Activated T-cell treated with anti-CD3 and anti-CD28 coated beads, Interleukin-2, amount 50 U/mL, for 4 hours (primary cell): ENCODE data around the gene DPYSL4. TPM values are rescaled to one million over a fixed set of nuclear protein-coding genes. Genes with fewer than 3 reads are reported as not detected.
A peak's percentile ranks its signal among the peaks of the same experiment; 100 is the strongest.

Experiments used
- ATAC-seq, 2 donors: fragments of 200-7000 bp; cut with Tn5 transposase; one replicate each; pipeline ENCODE4 v1.10.0; 2021
- DNase-seq: peaks from one replicate; pipeline ENCODE4 v3.0.0-alpha.2; 2020
- H3K27me3 Mint-ChIP-seq: one replicate; pipeline ENCODE4 v1.8.0; 2021; ENCODE audit warnings: low read depth, mixed read lengths
- H3K36me3 Mint-ChIP-seq: one replicate; pipeline ENCODE4 v1.8.0; 2022; ENCODE audit warnings: mixed read lengths; ENCODE audit not compliant: insufficient read depth
- H3K4me1 Mint-ChIP-seq: one replicate; pipeline ENCODE4 v1.8.0; 2021; ENCODE audit warnings: low read depth, mixed read lengths
- H3K4me3 Mint-ChIP-seq: one replicate; pipeline ENCODE4 v1.8.0; 2021; ENCODE audit warnings: mild to moderate bottlenecking, moderate library complexity, mixed read lengths
- H3K9me3 Mint-ChIP-seq: one replicate; pipeline ENCODE4 v1.8.0; 2021; ENCODE audit warnings: mixed read lengths
- total RNA-seq, 3 donors: library from RNA; stranded (reverse); gene quantifications; one replicate each; pipeline ENCODE4 v1.2.1, GENCODE V29; 2021

Gene DPYSL4
- total RNA-seq, 3 donors from 2014 or later: 1.6 to 6.3 (median 3.4) TPM

DNA sequence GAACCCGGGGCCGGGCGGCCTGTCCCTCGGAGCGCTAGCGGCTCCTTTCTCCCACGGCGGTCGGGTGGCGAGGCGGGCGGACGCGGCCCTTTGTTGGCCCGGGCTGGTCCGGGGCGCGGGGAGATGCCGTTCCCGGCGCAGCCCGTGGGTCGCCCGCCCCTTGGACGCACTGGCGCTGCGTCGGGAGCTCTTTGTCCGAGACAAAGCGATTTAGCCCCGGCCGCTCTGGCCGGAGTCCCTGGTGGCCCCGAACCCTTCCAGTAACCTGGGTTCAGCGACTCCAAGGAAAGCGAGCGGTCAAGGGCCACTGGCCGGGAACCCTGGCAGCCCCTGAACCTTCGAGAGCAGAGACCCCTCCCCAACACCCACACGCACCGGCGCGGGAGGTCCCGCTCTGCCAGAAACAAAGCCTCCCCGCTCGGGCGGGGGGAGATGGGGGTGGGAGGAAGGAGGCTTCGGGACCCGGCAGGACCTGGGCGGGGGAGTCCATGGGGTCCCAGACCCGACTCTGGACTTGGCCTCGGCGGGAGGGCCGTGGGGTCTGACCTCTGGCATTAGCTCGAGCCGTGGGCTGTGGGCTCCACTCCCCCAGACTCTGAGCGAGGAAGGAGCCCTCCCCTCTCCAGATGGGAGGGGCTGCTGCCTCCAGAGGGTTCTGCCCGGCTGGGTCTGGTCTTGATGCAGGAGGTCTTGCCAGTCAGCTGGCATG lies 836 bp downstream of the DPYSL4 start:
- ATAC-seq: peak in 1 of 2 donors; percentile 11
- peaks cover 32% of the 10 kb centered on the region for H3K27me3 Mint-ChIP-seq

GRCh38 chr10:132188331-132188730 lies 1.6 kb downstream of the DPYSL4 start:
- H3K4me3 Mint-ChIP-seq: peak overlapping the region; percentile 16
- H3K27me3 Mint-ChIP-seq: peaks cover 32% of the 10 kb centered on the region
- ATAC-seq: no peak
- peaks cover 7% of the 10 kb centered on the region for H3K4me1 Mint-ChIP-seq
- H3K36me3 Mint-ChIP-seq: no peaks in the 10 kb centered on the region
- H3K9me3 Mint-ChIP-seq: peaks cover 3% of the 10 kb centered on the region
- DNase-seq: no peak

More for the DNA sequence above, 836 bp downstream of the DPYSL4 start:
- H3K4me1 Mint-ChIP-seq: peaks cover 7% of the 10 kb centered on the region
- H3K9me3 Mint-ChIP-seq: peaks cover 3% of the 10 kb centered on the region
- no peak for DNase-seq
- H3K36me3 Mint-ChIP-seq: no peaks in the 10 kb centered on the region
- no peak overlapping the region for H3K4me3 Mint-ChIP-seq

- peaks cover 7% of the 10 kb centered on the region for H3K4me1 Mint-ChIP-seq
- peaks cover 3% of the 10 kb centered on the region for H3K9me3 Mint-ChIP-seq
- H3K4me3 Mint-ChIP-seq: no peak overlapping the region
- ATAC-seq: no peak
- H3K36me3 Mint-ChIP-seq: no peaks in the 10 kb centered on the region
- DNase-seq: no peak
- peaks cover 36% of the 10 kb centered on the region for H3K27me3 Mint-ChIP-seq
Observed at GRCh38 chr10:132189016-132189415, 2.3 kb downstream of the DPYSL4 start.

DNA sequence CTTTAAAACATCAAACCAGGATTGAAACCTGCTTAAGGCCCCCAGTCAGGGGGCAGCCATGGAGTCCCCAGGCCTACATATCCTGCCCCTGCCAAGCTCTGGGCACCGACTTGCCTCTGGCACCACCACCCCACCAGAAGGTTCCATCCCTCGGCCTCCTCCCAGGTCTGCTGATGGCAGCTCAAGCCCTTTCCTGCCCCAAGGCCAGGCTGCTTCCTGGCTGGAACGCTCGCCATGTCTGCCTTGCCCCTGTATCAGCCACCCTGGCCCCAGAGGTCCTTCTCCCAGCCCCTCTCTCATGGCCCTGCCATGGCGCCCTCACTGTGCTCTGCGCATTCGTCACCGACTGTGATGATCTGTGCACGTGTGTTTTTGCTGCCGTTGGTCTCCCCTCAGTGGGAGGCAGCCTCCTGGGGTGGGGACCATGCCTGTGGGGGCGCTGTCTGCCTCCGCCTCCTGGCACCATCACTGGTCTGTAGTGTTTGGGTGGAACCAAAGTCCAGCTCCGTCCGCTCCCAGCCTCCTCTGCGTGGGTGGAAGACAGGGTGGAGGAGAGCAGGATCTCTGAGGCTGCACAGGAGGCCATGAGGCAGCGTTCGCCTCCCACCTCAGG lies 3.2 kb downstream of the DPYSL4 start:
- peaks cover 3% of the 10 kb centered on the region for H3K9me3 Mint-ChIP-seq
- no peak overlapping the region for H3K4me3 Mint-ChIP-seq
- DNase-seq: no peak
- H3K4me1 Mint-ChIP-seq: peaks cover 5% of the 10 kb centered on the region
- ATAC-seq: no peak
- peaks cover 32% of the 10 kb centered on the region for H3K27me3 Mint-ChIP-seq
- no peaks in the 10 kb centered on the region for H3K36me3 Mint-ChIP-seq

DNA sequence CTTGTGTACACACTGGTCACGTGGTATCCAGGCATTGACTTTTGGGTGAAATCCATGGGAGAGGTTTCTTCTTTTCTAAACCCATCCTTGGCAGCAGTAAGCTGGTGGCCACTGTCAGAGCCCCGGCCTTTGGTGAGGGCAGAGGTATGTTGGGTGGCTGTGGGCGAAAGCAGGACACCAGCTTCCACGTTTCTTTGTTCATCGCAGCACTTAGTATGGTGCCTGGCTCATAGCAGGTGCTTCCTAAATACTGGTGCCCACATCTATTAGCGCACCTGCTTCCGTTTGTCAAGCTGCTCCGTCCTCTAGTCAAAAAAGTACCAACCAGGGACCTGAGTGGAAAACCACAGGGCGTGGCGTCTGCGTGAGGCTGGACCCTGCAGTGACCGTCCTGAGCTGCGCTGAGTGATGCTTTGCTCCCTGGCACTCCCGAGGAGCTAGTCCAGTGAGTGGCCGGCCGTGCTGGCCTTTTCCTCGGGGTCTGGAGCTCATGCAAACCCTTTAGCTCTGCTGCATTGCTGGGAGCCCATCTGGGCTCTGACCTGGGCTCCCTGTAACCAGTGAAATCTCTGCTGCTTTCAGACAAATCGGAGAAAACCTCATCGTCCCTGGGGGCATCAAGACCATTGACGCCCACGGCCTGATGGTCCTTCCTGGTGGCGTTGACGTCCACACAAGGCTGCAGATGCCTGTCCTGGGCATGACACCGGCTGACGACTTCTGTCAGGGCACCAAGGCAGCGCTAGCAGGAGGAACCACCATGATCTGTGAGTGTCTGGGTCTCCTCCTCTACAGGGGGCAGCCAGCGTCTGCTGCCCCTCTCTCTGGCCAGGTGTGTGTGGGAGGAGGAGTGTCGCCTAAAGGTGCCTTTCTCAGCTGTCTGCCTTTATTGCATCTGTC lies 5.6 kb downstream of the DPYSL4 start:
- Mint-ChIP-seq H3K9me3 (peaks cover 3% of the 10 kb centered on the region), H3K36me3 (no peaks in the 10 kb centered on the region), H3K4me3 (no peak overlapping the region), H3K4me1 (peaks cover 4% of the 10 kb centered on the region), H3K27me3 (peaks cover 28% of the 10 kb centered on the region)
- ATAC-seq (no peak), DNase-seq (no peak)

GRCh38 chr10:132192991-132193665 lies 6.4 kb downstream of the DPYSL4 start:
- Mint-ChIP-seq H3K27me3 (peaks cover 24% of the 10 kb centered on the region), H3K36me3 (no peaks in the 10 kb centered on the region), H3K4me3 (no peak overlapping the region), H3K4me1 (peaks cover 2% of the 10 kb centered on the region), H3K9me3 (peaks cover 3% of the 10 kb centered on the region)
- DNase-seq: no peak
- ATAC-seq: no peak

DNA sequence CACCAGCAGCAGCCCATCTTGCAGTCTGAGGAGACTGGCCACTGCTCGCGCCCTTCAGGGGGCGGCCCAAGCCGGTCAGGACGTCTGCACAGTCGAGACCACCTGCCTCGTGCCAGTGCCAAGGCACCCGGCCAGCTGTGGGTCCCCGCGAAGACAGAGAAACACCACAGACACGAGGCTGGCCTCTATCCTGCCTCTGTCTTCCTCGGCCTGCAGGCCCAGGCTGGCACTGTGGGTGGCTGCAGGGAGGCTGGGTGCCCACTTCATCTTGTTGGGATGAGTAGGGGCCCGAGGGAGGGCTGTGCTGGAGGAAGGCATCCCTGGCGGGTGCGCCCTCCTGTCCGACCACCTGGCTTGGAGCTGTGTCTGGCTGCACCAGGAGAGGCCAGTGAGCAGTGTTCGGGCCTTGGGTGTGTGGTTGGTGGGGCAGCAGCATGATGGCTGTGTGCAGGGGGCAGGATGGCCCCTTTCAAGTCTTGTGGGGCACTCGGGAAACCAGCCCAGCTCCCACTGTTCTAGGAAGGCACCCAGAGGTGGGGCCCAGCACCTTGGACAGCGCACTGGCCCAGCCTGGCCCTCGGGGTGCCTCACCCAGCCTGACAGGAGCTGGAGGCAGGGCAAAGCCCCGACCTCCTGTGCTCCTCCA lies 7.3 kb downstream of the DPYSL4 start:
- H3K4me1 Mint-ChIP-seq: no peaks in the 10 kb centered on the region
- DNase-seq (no peak), ATAC-seq (peak in 1 of 2 donors; percentile 50)
- H3K4me3 Mint-ChIP-seq: no peak overlapping the region
- peaks cover 15% of the 10 kb centered on the region for H3K27me3 Mint-ChIP-seq
- no peaks in the 10 kb centered on the region for H3K36me3 Mint-ChIP-seq
- H3K9me3 Mint-ChIP-seq: peaks cover 3% of the 10 kb centered on the region

GRCh38 chr10:132194726-132195125 lies 8.0 kb downstream of the DPYSL4 start:
- no peak for DNase-seq
- Mint-ChIP-seq H3K4me3 (no peak overlapping the region), H3K27me3 (peaks cover 8% of the 10 kb centered on the region), H3K9me3 (peaks cover 3% of the 10 kb centered on the region), H3K36me3 (no peaks in the 10 kb centered on the region), H3K4me1 (no peaks in the 10 kb centered on the region)
- no peak for ATAC-seq

GRCh38 chr10:132195366-132196075 lies 8.8 kb downstream of the DPYSL4 start:
- Mint-ChIP-seq H3K36me3 (no peaks in the 10 kb centered on the region), H3K4me3 (no peak overlapping the region), H3K9me3 (peaks cover 3% of the 10 kb centered on the region), H3K27me3 (peaks cover 4% of the 10 kb centered on the region), H3K4me1 (no peaks in the 10 kb centered on the region)
- no peak for DNase-seq
- no peak for ATAC-seq

DNA sequence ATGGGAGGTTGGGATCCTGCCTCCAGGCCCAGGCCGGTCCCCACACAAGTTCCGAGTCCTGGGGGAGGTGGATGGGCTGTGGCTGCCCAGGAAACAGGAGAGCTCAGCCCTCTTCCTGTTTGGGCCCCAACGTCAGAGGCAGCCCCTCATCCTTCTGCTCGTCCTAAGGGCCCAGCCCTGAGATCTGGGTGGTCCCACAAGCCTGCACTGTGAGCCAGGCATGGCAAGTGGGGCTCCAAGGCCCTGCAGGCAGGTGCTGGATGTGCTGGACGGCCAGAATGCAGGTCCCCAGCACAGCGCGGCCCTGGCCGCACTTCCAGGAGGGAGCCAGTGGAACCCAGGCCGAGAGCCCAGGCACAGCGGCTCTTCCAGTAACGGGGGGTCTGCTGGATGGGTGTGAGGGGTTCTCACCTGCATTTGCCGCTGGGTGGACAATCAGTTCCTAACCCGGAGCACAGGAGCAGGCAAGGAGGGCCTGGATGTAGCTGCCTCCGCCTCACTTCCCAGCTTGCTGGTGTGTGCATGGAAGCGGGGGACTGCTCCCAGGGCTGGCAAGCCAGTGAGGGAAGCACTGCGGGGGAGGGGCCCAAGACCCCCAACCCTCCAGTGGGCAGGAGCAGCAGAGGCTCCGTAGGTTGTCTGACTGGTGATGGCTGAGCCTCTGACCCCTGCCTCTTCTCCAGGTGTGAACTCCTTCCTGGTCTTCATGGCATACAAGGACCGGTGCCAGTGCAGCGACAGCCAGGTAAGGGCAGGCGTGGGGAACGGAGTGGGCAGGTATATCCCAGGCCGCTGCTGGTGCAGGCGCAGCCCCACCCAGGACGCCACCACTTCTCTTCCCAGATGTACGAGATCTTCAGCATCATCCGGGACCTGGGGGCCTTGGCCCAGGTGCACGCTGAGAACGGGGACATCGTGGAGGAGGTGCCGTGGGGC lies 9.7 kb downstream of the DPYSL4 start:
- H3K36me3 Mint-ChIP-seq: no peaks in the 10 kb centered on the region
- ATAC-seq (no peak), DNase-seq (no peak)
- H3K9me3 Mint-ChIP-seq: no peaks in the 10 kb centered on the region
- H3K27me3 Mint-ChIP-seq: peaks cover 4% of the 10 kb centered on the region
- no peaks in the 10 kb centered on the region for H3K4me1 Mint-ChIP-seq
- no peak overlapping the region for H3K4me3 Mint-ChIP-seq

DNA sequence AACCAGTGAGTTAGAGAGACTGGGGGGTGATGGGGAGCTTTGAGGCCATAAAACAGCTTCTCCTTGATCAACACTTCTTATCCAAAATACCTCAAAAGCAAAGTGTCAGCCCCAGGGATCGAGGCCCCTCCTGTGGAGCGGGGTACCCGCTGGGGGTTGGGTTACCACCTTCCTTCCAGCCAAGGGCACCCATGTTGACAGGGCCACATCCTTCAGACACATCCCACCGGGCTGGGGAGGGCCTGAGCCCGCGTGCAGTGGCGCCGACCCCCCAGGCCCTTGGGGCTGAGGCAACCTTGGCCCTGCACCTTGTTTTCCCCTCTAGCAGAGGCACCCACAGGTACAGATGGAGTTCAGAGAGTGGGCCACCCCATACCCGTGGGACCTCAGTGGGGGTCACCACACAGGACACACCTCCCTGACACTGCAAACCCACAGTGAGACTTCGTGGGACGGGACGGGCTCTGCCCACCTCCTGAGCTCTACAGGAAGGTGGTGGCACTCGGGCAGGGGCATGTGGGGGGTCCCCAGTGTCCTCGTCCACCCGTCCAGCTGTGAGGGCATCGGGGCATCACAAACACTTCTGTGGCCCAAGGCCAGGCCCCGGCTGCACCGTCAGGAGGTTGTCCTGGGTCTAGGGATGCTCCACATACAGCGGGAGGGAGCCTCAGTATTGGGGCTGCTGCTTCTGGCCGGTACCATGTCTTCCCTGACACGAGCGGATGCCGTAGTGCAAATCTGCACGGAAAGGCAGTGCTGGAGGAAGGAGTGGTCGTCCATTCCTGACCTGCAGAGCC lies 10.7 kb downstream of the DPYSL4 start:
- no peaks in the 10 kb centered on the region for H3K36me3 Mint-ChIP-seq
- ATAC-seq (no peak), DNase-seq (no peak)
- no peak overlapping the region for H3K4me3 Mint-ChIP-seq
- peaks cover 4% of the 10 kb centered on the region for H3K27me3 Mint-ChIP-seq
- no peaks in the 10 kb centered on the region for H3K4me1 Mint-ChIP-seq
- H3K9me3 Mint-ChIP-seq: no peaks in the 10 kb centered on the region

DNA sequence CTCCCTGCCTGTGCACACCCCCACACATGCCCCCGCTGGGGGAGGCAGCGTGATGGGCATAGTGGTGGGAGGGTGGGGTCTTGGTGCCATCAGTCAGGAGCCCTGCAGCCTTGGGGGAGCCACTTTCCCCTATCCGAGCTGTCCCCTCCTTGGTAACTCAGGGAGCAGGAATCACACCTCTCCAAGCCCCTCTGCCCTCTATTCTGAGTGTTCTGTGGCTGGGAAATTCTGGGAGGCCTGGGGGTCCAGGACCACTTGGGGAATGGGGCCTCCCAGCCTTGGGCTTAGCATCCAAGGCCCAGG lies 11.3 kb downstream of the DPYSL4 start:
- Mint-ChIP-seq H3K9me3 (no peaks in the 10 kb centered on the region), H3K27me3 (peaks cover 4% of the 10 kb centered on the region), H3K4me3 (no peak overlapping the region), H3K4me1 (no peaks in the 10 kb centered on the region), H3K36me3 (no peaks in the 10 kb centered on the region)
- DNase-seq (no peak), ATAC-seq (no peak)
